Smooth muscle cell (in vitro differentiated cells): ENCODE results near the gene SLC25A24. TPM values are rescaled to one million over a fixed set of nuclear protein-coding genes. Genes with fewer than 3 reads are reported as not detected.
A peak's percentile ranks its signal among the peaks of the same experiment; 100 is the strongest.
"Not testable (repeated sequence)": the region's sequence is repeated elsewhere in the genome, so short reads cannot be mapped to it uniquely, and the experiment has no call there.

Experiments
- DNase-seq: peaks from one replicate; lab custom pipeline; 2025; ENCODE audit not compliant: unreplicated experiment; lab: John Stamatoyannopoulos, UW
- H2AFZ ChIP-seq: fragments of 200-600 bp; sonication (generic); 2 replicates; pipeline ENCODE4 v1.6.0; 2016; ENCODE audit warnings: antibody characterized with exemption, low read depth, mild to moderate bottlenecking
- H3F3A ChIP-seq: fragments of 200-600 bp; sonication (generic); 2 replicates; pipeline ENCODE4 v1.6.0; 2017; ENCODE audit warnings: antibody characterized with exemption, low read depth
- H3K27ac ChIP-seq: fragments of 200-600 bp; sonication (generic); 2 replicates; pipeline ENCODE4 v1.5.1; 2016; ENCODE audit warnings: low read depth, mild to moderate bottlenecking
- H3K27me3 ChIP-seq: fragments of 200-600 bp; sonication (generic); 2 replicates; pipeline ENCODE4 v1.6.1; 2016; ENCODE audit warnings: low read depth, mild to moderate bottlenecking
- H3K36me3 ChIP-seq: fragments of 200-600 bp; sonication (generic); 2 replicates; pipeline ENCODE4 v1.5.1; 2016; ENCODE audit warnings: low read depth
- H3K4me1 ChIP-seq: fragments of 200-600 bp; sonication (generic); 2 replicates; pipeline ENCODE4 v1.5.1; 2016; ENCODE audit warnings: low read depth
- H3K4me2 ChIP-seq: fragments of 200-600 bp; sonication (generic); 2 replicates; pipeline ENCODE4 v1.6.0; 2016; ENCODE audit warnings: mild to moderate bottlenecking
- H3K4me3 ChIP-seq: fragments of 200-600 bp; sonication (generic); 2 replicates; pipeline ENCODE4 v1.5.1; 2016; ENCODE audit warnings: mild to moderate bottlenecking
- H3K79me2 ChIP-seq: fragments of 200-600 bp; sonication (generic); 2 replicates; pipeline ENCODE4 v1.6.0; 2016; ENCODE audit warnings: low read depth, mild to moderate bottlenecking
- H3K9ac ChIP-seq: fragments of 200-600 bp; sonication (generic); 2 replicates; pipeline ENCODE4 v1.6.0; 2016; ENCODE audit warnings: low read depth
- H3K9me3 ChIP-seq: fragments of 200-600 bp; sonication (generic); replicated peaks from 2 replicates; pipeline ENCODE4 v1.5.1; 2016; ENCODE audit warnings: low read depth
- H4K20me1 ChIP-seq: fragments of 200-600 bp; sonication (generic); 2 replicates; pipeline ENCODE4 v1.6.0; 2016; ENCODE audit warnings: low read depth
- WGBS: methylation state at CpG from one replicate; pipeline ENCODE4 v1.1.7; 2016; ENCODE audit warnings: low lambda C conversion rate; 5-methylcytosine and 5-hydroxymethylcytosine counted together
- polyA plus RNA-seq: library from polyadenylated mRNA; unstranded; fragments of >200 nt; fragmentation: Nextera tagmentation; extraction: Ambion mirVana; gene quantifications from 2 replicates; pipeline ENCODE4 v1.2.1, GENCODE V29; 2016
- total RNA-seq: library from RNA; depleted of rRNA; stranded (reverse); fragments of >200 nt; gene quantifications from 2 replicates; pipeline ENCODE4 v1.2.3, GENCODE V29; 2014
- TF ChIP-seq, protein P1 (sequence below): fragments of 200-600 bp; sonication (generic); IDR thresholded peaks from 2 replicates; pipeline ENCODE4 v1.5.1; 2017; ENCODE audit warnings: borderline replicate concordance, mild to moderate bottlenecking, antibody characterized with exemption; ENCODE audit not compliant: insufficient read depth, poor library complexity, severe bottlenecking

The SLC25A24 gene
- total and polyA plus RNA-seq, 2 experiments from 2014 or later: 30.8 to 69.9 TPM

DNA sequence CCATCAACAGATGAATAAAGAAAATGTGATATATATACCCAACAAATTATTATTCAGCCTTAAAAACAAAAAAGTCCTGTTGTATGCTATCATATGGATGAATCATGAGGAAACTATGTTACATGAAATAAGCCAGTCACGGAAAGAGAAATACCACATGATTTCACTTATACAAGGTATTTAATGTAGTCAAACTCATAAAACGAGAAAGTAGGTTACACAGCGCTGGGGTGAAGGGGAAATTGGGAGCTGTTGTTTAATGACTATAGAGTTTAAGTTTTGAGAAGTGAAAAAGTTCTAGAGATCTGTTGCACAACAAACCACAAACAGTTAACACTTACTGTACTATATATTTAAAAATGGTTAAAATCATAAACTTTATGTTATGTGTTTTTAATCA lies 58.5 kb downstream of the SLC25A24 start:
- H3F3A ChIP-seq: no peaks in the 10 kb centered on the region
- TF ChIP-seq, protein P1, sequence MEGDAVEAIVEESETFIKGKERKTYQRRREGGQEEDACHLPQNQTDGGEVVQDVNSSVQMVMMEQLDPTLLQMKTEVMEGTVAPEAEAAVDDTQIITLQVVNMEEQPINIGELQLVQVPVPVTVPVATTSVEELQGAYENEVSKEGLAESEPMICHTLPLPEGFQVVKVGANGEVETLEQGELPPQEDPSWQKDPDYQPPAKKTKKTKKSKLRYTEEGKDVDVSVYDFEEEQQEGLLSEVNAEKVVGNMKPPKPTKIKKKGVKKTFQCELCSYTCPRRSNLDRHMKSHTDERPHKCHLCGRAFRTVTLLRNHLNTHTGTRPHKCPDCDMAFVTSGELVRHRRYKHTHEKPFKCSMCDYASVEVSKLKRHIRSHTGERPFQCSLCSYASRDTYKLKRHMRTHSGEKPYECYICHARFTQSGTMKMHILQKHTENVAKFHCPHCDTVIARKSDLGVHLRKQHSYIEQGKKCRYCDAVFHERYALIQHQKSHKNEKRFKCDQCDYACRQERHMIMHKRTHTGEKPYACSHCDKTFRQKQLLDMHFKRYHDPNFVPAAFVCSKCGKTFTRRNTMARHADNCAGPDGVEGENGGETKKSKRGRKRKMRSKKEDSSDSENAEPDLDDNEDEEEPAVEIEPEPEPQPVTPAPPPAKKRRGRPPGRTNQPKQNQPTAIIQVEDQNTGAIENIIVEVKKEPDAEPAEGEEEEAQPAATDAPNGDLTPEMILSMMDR: no peak
- H3K9me3 ChIP-seq: no peaks in the 10 kb centered on the region
- no peak overlapping the region for H2AFZ ChIP-seq
- no peak for DNase-seq
- WGBS: 60% methylated on average over 3 of the region's 3 CpGs
- peak overlapping the region; percentile 49 for H3K27ac ChIP-seq
- no peaks in the 10 kb centered on the region for H3K79me2 ChIP-seq
- no peak overlapping the region for H3K9ac ChIP-seq
- H3K4me2 ChIP-seq: peak overlapping the region; percentile 6
- H3K36me3 ChIP-seq: peaks cover 31% of the 10 kb centered on the region
- no peak overlapping the region for H3K4me3 ChIP-seq
- H3K27me3 ChIP-seq: no peaks in the 10 kb centered on the region
- no peaks in the 10 kb centered on the region for H4K20me1 ChIP-seq
- H3K4me1 ChIP-seq: no peaks in the 10 kb centered on the region

DNA sequence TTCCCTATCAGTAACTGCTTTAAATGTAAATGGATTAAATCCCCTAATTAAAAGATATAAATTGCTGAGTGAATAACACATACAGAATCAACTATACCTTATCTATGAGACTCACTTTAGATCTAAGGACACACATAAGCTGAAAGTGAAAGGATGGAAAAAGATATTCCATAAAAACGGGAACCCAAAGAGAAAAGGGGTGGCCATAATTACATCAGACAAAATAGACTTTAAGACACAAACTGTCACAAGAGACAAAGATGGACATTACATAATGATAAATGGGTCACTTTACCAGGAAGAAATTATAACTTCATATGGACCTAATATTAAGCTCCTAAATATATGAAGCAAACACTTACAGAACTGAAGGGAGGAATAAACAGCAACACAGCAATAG lies 59.2 kb downstream of the SLC25A24 start:
- WGBS: 93% methylated on average over 1 of the region's 1 CpG
- Histone ChIP-seq H3K9me3 (no peaks in the 10 kb centered on the region), H3F3A (no peaks in the 10 kb centered on the region), H3K27ac (peak overlapping the region; percentile 49), H3K36me3 (peaks cover 31% of the 10 kb centered on the region), H3K4me2 (peak overlapping the region; percentile 6), H3K4me3 (no peak overlapping the region), H3K4me1 (no peaks in the 10 kb centered on the region), H2AFZ (no peak overlapping the region), H3K79me2 (no peaks in the 10 kb centered on the region), H3K27me3 (no peaks in the 10 kb centered on the region), H3K9ac (no peak overlapping the region), H4K20me1 (no peaks in the 10 kb centered on the region)
- no peak for DNase-seq
- TF ChIP-seq, protein P1: no peak

DNA sequence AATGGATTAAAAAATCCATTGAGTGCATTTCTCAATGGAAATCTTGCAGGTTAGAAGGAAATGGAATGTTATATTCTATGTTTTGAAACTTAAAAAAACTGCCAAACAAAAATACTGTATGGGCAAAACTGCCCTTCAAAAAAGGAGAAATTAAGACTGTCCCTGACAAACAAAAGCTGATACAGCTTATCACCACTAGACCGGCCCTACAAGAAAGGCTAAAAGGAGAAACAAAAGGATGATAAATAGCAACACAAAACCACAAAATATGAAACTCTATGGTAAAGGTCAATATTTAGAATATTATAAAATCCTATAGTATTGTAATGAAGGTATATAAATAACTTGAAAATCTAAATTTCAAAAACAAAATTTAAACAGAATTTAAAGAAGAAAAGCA lies 60.0 kb downstream of the SLC25A24 start:
- Histone ChIP-seq H3K79me2 (no peaks in the 10 kb centered on the region), H3F3A (no peaks in the 10 kb centered on the region), H3K4me2 (no peak overlapping the region), H3K27me3 (no peaks in the 10 kb centered on the region), H3K27ac (no peak overlapping the region), H3K9ac (no peak overlapping the region), H3K4me1 (no peaks in the 10 kb centered on the region), H4K20me1 (no peaks in the 10 kb centered on the region), H3K36me3 (peaks cover 32% of the 10 kb centered on the region), H3K9me3 (no peaks in the 10 kb centered on the region), H2AFZ (no peak overlapping the region), H3K4me3 (no peak overlapping the region)
- TF ChIP-seq, protein P1: no peak
- no peak for DNase-seq
- WGBS: 97% methylated on average over 1 of the region's 1 CpG

DNA sequence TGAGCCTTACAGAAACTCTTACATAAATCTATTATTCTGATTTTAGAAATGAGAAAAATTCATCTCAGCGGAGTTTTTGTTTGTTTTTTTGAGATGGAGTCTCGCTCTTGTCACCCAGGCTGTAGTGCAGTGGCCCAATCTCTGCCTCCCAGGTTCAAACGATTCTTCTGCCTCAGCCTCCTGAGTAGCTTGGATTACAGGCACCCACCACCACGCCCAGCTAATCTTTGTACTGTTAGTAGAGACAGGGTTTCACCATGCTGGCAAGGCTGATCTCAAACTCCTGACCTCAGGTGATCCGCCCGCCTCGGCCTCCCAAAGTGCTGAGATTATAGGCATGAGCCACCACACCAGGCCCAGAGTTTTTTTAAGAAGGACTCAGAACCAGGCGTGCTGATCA lies 60.6 kb downstream of the SLC25A24 start:
- H3K27ac ChIP-seq, H3K27me3 ChIP-seq, H2AFZ ChIP-seq, H3K4me1 ChIP-seq, H3K4me2 ChIP-seq, H3K9ac ChIP-seq, DNase-seq, H3K79me2 ChIP-seq, H4K20me1 ChIP-seq, H3F3A ChIP-seq, H3K9me3 ChIP-seq, H3K4me3 ChIP-seq: not testable (repeated sequence)
- WGBS: 94% methylated on average over 8 of the region's 8 CpGs
- H3K36me3 ChIP-seq: peaks cover 32% of the 10 kb centered on the region

DNA sequence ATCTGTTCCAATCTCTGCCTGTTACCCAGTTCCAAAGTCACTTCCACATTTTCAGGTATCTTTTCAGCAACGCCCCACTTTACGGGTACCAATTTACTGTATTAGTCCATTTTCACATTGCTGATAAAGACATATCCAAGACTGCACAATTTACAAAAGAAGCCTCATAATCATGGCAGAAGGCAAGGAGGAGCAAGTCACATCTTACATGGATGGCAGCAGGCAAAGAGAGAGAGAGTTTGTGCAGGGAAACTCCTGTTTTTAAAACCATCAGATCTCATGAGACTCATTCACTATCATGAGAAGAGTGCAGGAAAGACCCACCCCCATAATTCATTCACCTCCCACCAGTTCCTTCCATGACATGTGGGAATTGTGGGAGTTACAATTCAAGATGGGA lies 67.0 kb downstream of the SLC25A24 start:
- H3K4me1 ChIP-seq, H2AFZ ChIP-seq, H4K20me1 ChIP-seq, H3K79me2 ChIP-seq, H3K27ac ChIP-seq, H3K9ac ChIP-seq, H3K9me3 ChIP-seq, H3K27me3 ChIP-seq, H3K4me3 ChIP-seq, DNase-seq, H3F3A ChIP-seq, H3K4me2 ChIP-seq: not testable (repeated sequence)
- 99% methylated on average over 2 of the region's 2 CpGs for WGBS
- peaks cover 30% of the 10 kb centered on the region for H3K36me3 ChIP-seq

DNA sequence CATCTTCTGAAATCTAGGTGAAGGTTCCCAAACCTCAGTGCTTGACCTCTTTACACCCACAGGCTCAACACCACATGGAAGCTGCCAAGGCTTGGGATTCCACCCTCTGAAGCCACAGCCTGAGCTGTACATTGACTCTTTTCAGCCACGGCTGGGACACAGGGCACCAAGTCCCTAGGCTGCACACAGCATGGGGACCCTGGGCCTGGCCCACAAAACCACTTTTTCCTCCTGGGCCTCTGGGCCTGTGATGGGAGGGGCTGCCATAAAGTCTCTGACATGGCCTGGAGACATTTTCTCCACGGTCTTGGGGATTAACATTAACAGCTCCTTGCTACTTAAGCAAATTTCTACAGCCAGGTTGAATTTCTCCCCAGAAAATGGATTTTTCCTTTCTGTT lies 67.8 kb downstream of the SLC25A24 start:
- H3K9me3 ChIP-seq, DNase-seq, H3K4me2 ChIP-seq, H3K79me2 ChIP-seq, H4K20me1 ChIP-seq, H3K27ac ChIP-seq, H3K9ac ChIP-seq, H3K27me3 ChIP-seq, H2AFZ ChIP-seq, H3K4me3 ChIP-seq, H3F3A ChIP-seq, H3K4me1 ChIP-seq: not testable (repeated sequence)
- H3K36me3 ChIP-seq: peaks cover 24% of the 10 kb centered on the region
- WGBS: 100% methylated on average over 2 of the region's 2 CpGs

DNA sequence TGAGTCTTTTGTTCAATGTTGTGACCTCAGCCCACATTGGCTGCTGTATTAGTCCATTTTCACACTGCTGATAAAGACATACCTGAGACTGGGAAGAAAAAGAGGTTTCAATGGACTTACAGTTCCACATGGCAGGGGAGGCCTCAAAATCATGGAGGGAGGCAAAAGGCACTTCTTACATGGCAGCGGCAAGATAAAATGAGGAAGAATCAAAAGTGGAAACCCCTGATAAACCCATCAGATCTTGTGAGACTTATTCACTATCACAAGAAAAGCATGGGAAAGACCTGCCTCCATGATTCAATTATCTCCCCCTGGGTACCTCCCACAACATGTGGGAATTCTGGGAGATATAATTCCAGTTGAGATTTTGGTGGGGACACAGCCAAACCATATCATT lies 68.9 kb downstream of the SLC25A24 start:
- H3K4me2 ChIP-seq, DNase-seq: not testable (repeated sequence)
- 97% methylated on average over 1 of the region's 1 CpG for WGBS

More for the DNA sequence above, 68.9 kb downstream of the SLC25A24 start:
- not testable (repeated sequence) for H3K79me2 ChIP-seq, H3K27me3 ChIP-seq, H3K4me1 ChIP-seq, H3K4me3 ChIP-seq, H3K27ac ChIP-seq, H3K9me3 ChIP-seq, H3F3A ChIP-seq, H4K20me1 ChIP-seq, H3K9ac ChIP-seq, H2AFZ ChIP-seq
- H3K36me3 ChIP-seq: peaks cover 15% of the 10 kb centered on the region
